ENCODE results near the gene CYS1.

Gene CYS1

GRCh38 chr2:10067881-10068280, 12.3 kb downstream of the CYS1 start:
- DNase-seq (ENCODE audit: low spot score) (no peak), ATAC-seq (ENCODE audit: low read depth) (no peak)
- Histone ChIP-seq H3K27ac (ENCODE audit: poor library complexity, severe bottlenecking) (no peak overlapping the region), H3K4me1 (ENCODE audit: insufficient read depth, poor library complexity, severe bottlenecking) (no peaks in the 10 kb centered on the region), H3K9me3 (ENCODE audit: severe bottlenecking) (no peaks in the 10 kb centered on the region), H3K36me3 (ENCODE audit: low read depth) (no peaks in the 10 kb centered on the region), H3K27me3 (ENCODE audit: insufficient read depth, poor library complexity, severe bottlenecking) (no peaks in the 10 kb centered on the region), H3K4me3 (ENCODE audit: severe bottlenecking) (no peak overlapping the region)
- TF ChIP-seq CTCF (IDR thresholded peaks at IDR 0.05; ENCODE audit: poor library complexity, severe bottlenecking), result no peak

- ATAC-seq (ENCODE audit: low read depth) (no peak), DNase-seq (ENCODE audit: low spot score) (no peak)
- no peak overlapping the region for H3K4me3 ChIP-seq (ENCODE audit: severe bottlenecking)
- no peaks in the 10 kb centered on the region for H3K4me1 ChIP-seq (ENCODE audit: insufficient read depth, poor library complexity, severe bottlenecking)
- no peaks in the 10 kb centered on the region for H3K9me3 ChIP-seq (ENCODE audit: severe bottlenecking)
- H3K36me3 ChIP-seq (ENCODE audit: low read depth), result no peaks in the 10 kb centered on the region
- H3K27me3 ChIP-seq (ENCODE audit: insufficient read depth, poor library complexity, severe bottlenecking), result no peaks in the 10 kb centered on the region
- H3K27ac ChIP-seq (ENCODE audit: poor library complexity, severe bottlenecking), result no peak overlapping the region
- TF ChIP-seq CTCF (IDR thresholded peaks at IDR 0.05; ENCODE audit: poor library complexity, severe bottlenecking), result no peak
These were observed 12.9 kb downstream of the CYS1 start for GRCh38 chr2:10067330-10067729.

- DNase-seq (ENCODE audit: low spot score) (no peak), ATAC-seq (ENCODE audit: low read depth) (no peak)
- Histone ChIP-seq H3K9me3 (ENCODE audit: severe bottlenecking) (no peaks in the 10 kb centered on the region), H3K27me3 (ENCODE audit: insufficient read depth, poor library complexity, severe bottlenecking) (no peaks in the 10 kb centered on the region), H3K36me3 (ENCODE audit: low read depth) (no peaks in the 10 kb centered on the region), H3K4me3 (ENCODE audit: severe bottlenecking) (no peak overlapping the region), H3K27ac (ENCODE audit: poor library complexity, severe bottlenecking) (no peak overlapping the region), H3K4me1 (ENCODE audit: insufficient read depth, poor library complexity, severe bottlenecking) (no peaks in the 10 kb centered on the region)
- TF ChIP-seq CTCF (IDR thresholded peaks at IDR 0.05; ENCODE audit: poor library complexity, severe bottlenecking), result no peak
These were observed 14.5 kb downstream of the CYS1 start for GRCh38 chr2:10065773-10066055.

GRCh38 chr2:10064932-10065772, 15.1 kb downstream of the CYS1 start:
- no peaks in the 10 kb centered on the region for H3K4me1 ChIP-seq (ENCODE audit: insufficient read depth, poor library complexity, severe bottlenecking)
- no peaks in the 10 kb centered on the region for H3K36me3 ChIP-seq (ENCODE audit: low read depth)
- H3K27ac ChIP-seq (ENCODE audit: poor library complexity, severe bottlenecking), result no peak overlapping the region
- no peak for ATAC-seq (ENCODE audit: low read depth)
- no peak for TF ChIP-seq CTCF (IDR thresholded peaks at IDR 0.05; ENCODE audit: poor library complexity, severe bottlenecking)
- no peaks in the 10 kb centered on the region for H3K9me3 ChIP-seq (ENCODE audit: severe bottlenecking)
- no peak for DNase-seq (ENCODE audit: low spot score)
- no peak overlapping the region for H3K4me3 ChIP-seq (ENCODE audit: severe bottlenecking)
- no peaks in the 10 kb centered on the region for H3K27me3 ChIP-seq (ENCODE audit: insufficient read depth, poor library complexity, severe bottlenecking)

- no peaks in the 10 kb centered on the region for H3K9me3 ChIP-seq (ENCODE audit: severe bottlenecking)
- H3K27ac ChIP-seq (ENCODE audit: poor library complexity, severe bottlenecking), result no peak overlapping the region
- H3K27me3 ChIP-seq (ENCODE audit: insufficient read depth, poor library complexity, severe bottlenecking), result no peaks in the 10 kb centered on the region
- ATAC-seq (ENCODE audit: low read depth) (no peak), DNase-seq (ENCODE audit: low spot score) (no peak)
- H3K4me3 ChIP-seq (ENCODE audit: severe bottlenecking), result no peak overlapping the region
- no peak for TF ChIP-seq CTCF (IDR thresholded peaks at IDR 0.05; ENCODE audit: poor library complexity, severe bottlenecking)
- H3K36me3 ChIP-seq (ENCODE audit: low read depth), result no peaks in the 10 kb centered on the region
- H3K4me1 ChIP-seq (ENCODE audit: insufficient read depth, poor library complexity, severe bottlenecking), result no peaks in the 10 kb centered on the region
These were observed 16.6 kb downstream of the CYS1 start for GRCh38 chr2:10063566-10063965.
